ENCODE measurements around the gene SIM1.

Gene SIM1

DNA sequence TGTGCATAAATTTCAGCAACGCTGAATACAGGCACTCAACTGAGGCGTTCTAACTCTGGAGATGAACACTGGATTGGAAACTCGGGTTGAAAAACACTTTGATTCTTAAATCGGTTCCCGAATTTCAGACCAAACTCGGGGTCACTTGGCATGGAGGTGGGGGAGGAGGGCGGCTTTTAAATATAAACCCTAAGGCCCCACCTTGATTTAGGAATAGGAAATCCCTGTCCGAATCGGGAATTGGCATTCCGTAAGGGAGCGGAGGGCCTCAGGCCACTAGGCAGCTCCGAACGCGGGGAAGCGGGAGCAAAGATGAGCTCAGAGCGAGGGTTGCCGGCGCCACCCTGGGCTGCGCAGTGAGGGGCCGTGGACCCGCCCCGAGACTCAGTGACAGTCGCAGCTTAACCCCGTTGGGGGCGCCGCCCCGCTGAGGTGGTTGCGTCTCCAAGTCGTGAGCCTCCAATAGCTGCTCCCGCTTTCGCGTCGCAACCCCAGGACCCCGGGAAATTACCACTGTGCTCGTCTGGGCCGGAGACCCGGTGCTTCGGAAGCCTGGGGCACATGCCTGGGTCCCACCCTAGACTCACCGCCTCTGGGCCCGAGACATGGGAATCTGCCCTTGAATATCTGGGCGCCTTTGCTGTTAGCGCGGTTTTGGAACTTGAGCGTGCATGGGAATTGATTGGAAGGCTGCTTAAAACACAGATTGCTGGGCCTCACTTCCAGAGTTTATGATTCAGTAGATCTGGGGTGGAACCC, 4.6 kb upstream of the SIM1 start:
- no peak for DNase-seq

- no peak for DNase-seq
Measured at GRCh38 chr6:100468016-100468622, 3.4 kb upstream of the SIM1 start.

GRCh38 chr6:100467129-100468015, 2.7 kb upstream of the SIM1 start:
- no peak for DNase-seq

DNA sequence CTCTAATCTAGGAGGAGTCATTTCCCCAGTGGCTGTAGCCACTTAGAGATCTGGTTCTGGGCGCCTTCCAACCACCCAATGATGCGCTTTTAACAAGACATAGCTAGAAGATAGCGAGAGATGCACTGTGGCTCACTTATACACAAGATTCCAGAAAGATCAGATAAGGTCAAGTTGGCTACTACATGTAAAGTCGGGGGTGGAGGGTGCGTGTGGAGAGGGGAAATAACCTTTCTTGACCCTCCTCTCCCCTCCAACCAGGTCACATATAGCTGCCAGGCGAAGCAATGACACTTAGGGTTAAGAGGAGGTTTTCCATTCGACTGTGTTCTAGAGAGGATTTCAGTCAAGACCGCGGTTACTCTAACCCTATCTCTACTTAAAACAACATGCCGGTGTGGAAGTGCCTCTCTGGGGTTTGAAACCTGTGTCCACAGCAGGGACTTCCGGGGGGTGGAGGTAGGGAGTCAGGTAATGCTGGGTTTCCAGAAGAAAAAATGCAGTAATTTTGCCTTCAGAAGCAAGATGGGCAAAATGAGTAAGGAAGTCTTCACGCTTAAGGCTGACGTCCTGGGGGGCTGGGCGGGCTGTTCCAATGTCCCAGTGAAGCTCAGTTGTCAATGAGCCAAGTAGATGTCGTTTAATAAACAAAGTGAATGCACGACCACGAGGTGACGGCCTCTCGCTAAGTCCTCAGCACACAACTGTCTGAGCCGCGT, 1.8 kb upstream of the SIM1 start:
- no peak for DNase-seq

GRCh38 chr6:100465701-100466409, 1.1 kb upstream of the SIM1 start:
- no peak for DNase-seq

GRCh38 chr6:100464162-100464851, 414 bp downstream of the SIM1 start:
- no peak for DNase-seq

- DNase-seq = no peak
Measured at GRCh38 chr6:100463630-100464161, 1.0 kb downstream of the SIM1 start.

- no peak for DNase-seq
Measured at GRCh38 chr6:100462706-100463629, 1.8 kb downstream of the SIM1 start.

- no peak for DNase-seq
Measured at GRCh38 chr6:100461917-100462705, 2.6 kb downstream of the SIM1 start.

DNA sequence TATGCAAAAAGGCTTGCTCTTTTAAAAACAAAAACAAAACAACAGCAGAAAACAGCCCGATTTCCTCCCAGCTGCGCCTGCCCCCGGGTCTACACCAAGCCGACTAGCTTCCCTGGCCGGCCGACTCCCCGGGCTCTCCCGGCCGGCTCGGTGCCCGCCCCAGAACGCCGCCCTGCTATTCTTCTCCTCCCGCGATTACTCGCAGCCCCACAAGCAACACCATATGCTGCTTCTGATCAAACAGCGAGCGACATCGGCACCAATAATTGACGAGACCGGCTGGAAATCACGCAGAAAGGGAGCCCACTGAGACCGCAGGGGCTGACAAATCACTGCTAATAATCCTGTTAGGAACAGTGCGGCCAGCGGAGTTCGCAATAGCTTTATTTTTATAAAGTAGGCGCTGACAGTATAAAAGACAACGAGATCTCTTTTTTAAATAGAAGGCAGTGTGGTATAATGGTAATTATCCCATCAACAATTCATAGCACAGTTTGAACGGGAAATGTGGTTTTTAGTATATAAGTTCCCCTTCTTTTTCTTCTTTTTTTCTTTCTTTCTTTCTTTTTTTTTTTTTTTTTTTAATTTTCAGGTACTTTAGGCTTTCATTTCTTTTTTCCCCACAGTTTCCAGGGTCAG, 3.3 kb downstream of the SIM1 start:
- no peak for DNase-seq

DNA sequence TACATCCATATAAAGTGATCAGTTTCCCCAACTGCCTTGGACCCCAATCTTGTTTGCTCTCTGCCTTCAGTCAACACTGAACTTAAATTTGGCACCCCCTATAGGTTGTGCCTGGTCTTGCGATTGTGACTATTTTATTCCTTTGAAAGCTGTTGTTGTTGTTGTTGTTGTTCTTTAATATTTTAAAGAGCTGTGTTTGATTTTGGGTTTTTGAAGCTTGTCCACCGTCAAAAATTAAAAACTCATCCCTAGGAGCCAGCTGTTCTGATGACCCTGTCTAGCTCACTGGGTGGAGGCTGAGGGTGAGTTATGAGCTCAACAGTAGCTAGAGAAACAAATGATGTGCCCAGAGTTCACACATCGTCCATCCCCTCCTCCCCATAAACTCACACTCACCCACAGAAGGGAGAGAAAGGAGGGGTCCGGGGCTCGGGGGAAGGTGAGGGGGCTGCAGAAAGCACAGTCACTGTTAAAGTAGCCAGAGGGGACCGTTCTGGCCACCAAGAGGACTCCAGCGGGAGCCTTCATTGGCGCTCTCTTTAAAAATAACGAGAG, 4.0 kb downstream of the SIM1 start:
- no peak for DNase-seq

DNA sequence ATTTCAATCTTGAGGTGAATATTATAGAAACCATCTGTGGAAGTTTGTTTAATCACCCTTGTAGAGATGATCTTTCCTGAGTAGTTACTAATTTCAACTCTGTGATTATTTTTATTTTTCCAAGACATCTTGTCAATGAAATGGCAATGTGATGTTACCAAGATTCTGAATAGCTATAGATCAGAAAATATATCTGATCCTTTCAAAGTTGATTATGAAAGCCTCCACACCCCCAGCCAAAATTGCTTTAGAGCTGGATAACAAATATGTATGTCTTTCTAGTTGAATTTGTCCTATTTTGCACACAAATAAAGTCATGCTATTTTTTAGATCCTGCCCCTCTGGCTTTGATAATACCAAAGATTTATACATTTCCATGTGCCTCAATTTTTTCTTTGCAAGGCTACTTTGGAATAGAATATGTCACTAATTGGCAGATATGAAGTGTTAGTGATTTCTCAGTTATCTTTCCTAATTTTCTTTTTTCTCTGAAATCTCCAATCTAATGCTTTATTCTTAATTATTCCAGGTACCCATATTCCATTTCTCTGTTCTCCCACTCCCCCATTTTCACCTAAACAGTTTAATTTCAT, 5.0 kb downstream of the SIM1 start:
- no peak for DNase-seq

DNA sequence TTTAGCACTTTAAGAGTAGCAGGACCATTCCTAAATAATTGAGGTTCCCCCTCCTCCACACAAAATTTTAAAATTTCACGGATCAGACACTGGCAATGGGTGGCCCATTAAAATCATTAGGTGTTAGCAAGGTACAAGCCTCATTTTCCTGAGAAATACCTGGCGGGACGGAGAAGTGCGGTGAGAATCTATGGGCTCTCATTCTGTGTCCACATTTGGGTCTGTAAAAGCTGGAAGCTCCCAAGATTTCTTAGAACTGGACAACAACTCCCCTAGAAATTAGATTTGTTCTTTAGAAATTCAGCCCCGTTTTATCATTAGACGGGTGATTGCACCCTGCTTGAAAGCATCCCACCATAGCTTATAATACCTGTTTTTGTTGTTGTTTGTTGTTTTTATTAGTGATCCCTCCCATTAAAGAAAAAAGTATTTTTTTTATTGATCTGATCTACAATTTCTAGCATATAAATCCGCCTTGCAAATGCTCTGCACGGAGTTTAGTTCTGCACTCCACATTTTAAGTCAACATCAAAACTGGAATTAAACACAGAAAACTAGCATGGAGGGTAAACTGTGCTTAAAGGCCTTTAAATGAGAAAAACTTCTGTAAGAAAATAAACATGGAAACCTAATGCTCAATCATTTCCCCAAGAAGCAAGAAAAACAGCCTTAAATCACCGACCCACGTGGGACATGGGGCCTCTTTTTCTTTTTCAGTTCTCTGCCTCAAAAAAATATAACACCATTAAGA, 5.7 kb downstream of the SIM1 start:
- no peak for DNase-seq

DNA sequence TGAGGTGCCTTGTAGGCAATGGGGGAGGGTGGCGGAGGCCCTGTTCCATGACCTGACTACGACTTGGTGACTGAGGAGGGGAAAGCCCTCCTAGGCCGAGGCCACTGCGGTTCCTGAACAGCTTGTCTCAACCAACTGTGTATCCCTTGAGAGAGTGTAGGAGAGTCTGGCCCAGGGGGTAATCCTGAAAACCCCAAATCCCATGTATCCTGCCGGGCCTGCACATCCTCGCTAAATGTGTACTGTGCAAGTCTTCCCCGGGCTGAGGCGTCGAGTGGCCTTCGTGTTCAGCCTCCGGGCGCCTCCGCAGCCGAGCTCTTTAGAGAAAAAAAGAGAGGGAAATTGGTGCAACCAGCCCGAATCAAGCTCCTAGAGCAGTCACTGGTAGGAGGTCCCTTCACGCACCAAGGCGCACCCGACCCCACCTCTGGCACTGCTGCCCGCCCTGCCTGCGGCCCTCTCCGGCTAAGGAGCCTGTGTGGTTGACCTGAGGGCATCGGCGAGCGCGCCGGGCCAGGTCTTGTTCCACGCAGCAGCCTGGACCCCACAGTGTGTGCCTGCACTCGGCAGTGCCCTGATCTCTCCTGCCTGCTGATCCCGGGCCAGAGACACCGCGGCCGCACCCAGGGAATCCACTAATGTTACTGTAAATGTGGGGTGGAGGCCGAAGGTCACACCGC, 7.3 kb downstream of the SIM1 start:
- no peak for DNase-seq

DNA sequence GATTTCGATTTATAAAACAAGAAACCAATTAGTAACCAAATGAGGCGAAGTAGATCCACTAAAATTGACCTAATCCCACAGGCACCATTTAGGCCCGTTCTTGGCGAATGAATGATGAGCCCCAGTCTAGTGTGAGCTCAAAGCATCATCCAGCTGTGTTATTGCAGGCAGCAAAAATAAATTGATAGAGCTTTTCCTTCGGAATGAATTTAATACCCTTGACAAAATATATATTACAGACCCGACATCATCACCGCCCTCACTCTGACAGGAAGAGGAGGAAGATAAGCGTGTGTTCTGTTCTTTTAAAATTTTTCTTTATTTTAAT, 7.8 kb downstream of the SIM1 start:
- DNase-seq = no peak

DNA sequence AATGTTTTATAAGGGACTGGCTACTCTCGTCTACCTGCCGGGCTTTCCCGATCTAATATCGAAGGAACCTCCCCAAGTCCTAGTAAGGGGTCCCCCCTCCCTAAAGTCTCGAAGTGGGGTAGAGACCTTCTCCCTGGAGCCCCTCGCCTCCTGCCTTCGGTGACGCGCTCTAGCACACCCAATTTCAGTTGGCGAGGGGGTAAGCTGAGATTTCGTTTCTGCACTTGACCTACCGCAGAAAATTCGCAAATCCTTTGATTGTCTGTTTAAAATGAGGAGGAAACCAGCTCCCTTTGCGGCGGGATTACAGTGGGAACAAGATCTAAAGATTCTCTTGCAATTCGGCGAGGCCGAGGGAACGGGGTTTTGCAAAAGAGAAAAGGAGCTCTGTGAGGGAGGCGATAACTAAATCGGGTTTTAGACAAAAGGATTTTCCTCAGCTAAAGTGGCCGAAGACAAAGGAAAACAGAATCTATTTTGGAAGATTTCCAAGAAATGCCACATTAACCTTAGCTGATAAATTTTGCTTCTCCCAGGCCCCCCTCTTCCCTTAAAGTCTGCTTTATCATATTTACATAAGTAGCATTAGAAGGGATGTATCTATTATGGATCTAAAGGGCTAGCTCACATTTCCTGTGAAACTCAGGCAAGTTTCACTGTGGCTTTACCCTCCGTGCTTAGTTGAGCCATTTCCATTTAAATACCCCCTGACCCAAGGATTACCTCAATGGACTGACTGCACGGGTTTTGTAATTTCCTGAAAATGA, 8.4 kb downstream of the SIM1 start:
- no peak for DNase-seq

All from activated CD8-positive, alpha-beta memory T cell treated with anti-CD3 and anti-CD28 coated beads for 24 hours (primary cell).